Activated B cell treated with CpG ODN at 0.5 μM for 24 hours (primary cell): ENCODE measurements around the gene GRIK1. TPM values are rescaled to one million over a fixed set of nuclear protein-coding genes. Genes with fewer than 3 reads are reported as not detected.

Source experiments
- ATAC-seq: fragments of 200-7000 bp; cut with Tn5 transposase; one replicate; pipeline ENCODE4 v1.10.0; 2021; ENCODE audit warnings: low read depth, mild to moderate bottlenecking, moderate library complexity
- CTCF ChIA-PET: fragments of 350-600 bp; sonication (Branson Sonifier 250); formaldehyde crosslinking; loops from one replicate; lab custom pipeline; 2021; ENCODE audit warnings: antibody characterized with exemption; lab: Charles Lee
- POLR2A ChIA-PET: fragments of 350-600 bp; sonication (Branson Sonifier 250); formaldehyde crosslinking; loops from one replicate; lab custom pipeline; 2021; ENCODE audit warnings: antibody characterized with exemption; lab: Charles Lee
- DNase-seq: peaks from one replicate; pipeline ENCODE4 v3.0.0; 2022
- H3K27ac Mint-ChIP-seq: one replicate; pipeline ENCODE4 v1.8.0; 2020; ENCODE audit warnings: mixed read lengths
- H3K27me3 Mint-ChIP-seq: one replicate; pipeline ENCODE4 v1.8.0; 2021; ENCODE audit warnings: mixed read lengths
- H3K36me3 Mint-ChIP-seq: one replicate; pipeline ENCODE4 v1.8.0; 2021; ENCODE audit warnings: low read depth, mixed read lengths
- H3K4me1 Mint-ChIP-seq: one replicate; pipeline ENCODE4 v1.8.0; 2021; ENCODE audit warnings: mixed read lengths
- H3K4me3 Mint-ChIP-seq: one replicate; pipeline ENCODE4 v1.8.0; 2020; ENCODE audit warnings: mild to moderate bottlenecking, mixed read lengths
- H3K9me3 Mint-ChIP-seq: one replicate; pipeline ENCODE4 v1.8.0; 2020; ENCODE audit warnings: mixed read lengths
- CTCF ChIP-seq: fragments of 200-600 bp; IDR thresholded peaks from one replicate; pipeline ENCODE4 v1.8.0; 2022; ENCODE audit warnings: antibody characterized with exemption, mild to moderate bottlenecking
- intact Hi-C: fragments of 100-400 bp; cut with micrococcal nuclease; formaldehyde crosslinking; loops from one replicate; pipeline ENCODE4 v1.15.1; 2024
- total RNA-seq: library from RNA; stranded (reverse); gene quantifications from 2 replicates; pipeline ENCODE4 v1.2.3, GENCODE V29; 2022

The GRIK1 gene
- not detected in 2 replicates for total RNA-seq

- Mint-ChIP-seq H3K4me1 (no peaks in the 10 kb centered on the region), H3K27ac (no peak within 1 kb of the TSS), H3K9me3 (peaks cover 3% of the 10 kb centered on the region), H3K27me3 (peaks cover 21% of the 10 kb centered on the region), H3K4me3 (no peak within 1 kb of the TSS), H3K36me3 (no peaks in the 10 kb centered on the region)
- ATAC-seq (no peak), DNase-seq (no peak)
- TF ChIP-seq CTCF, result no peak
- intact Hi-C loops, result no loop called here
- ChIA-PET CTCF (no interaction called here), POLR2A (no interaction called here)
Observed at GRCh38 chr21:29939924-29940275, at the start of gene GRIK1. Gene GRIK1 (minus strand): TSS chr21:29939996.

GRCh38 chr21:29987762-29988161 lies 48.0 kb upstream of the GRIK1 start:
- Mint-ChIP-seq H3K9me3 (peaks cover 17% of the 10 kb centered on the region), H3K36me3 (no peaks in the 10 kb centered on the region), H3K27me3 (no peaks in the 10 kb centered on the region), H3K27ac (no peak overlapping the region), H3K4me1 (no peaks in the 10 kb centered on the region), H3K4me3 (no peak overlapping the region)
- ChIA-PET CTCF (no interaction called here), POLR2A (no interaction called here)
- TF ChIP-seq CTCF, result no peak
- ATAC-seq, result no peak
- intact Hi-C loops, result no loop called here
- DNase-seq, result no peak

GRCh38 chr21:29985866-29986265 lies 46.1 kb upstream of the GRIK1 start:
- Mint-ChIP-seq H3K4me1 (no peaks in the 10 kb centered on the region), H3K27me3 (no peaks in the 10 kb centered on the region), H3K4me3 (no peak overlapping the region), H3K9me3 (peaks cover 17% of the 10 kb centered on the region), H3K27ac (no peak overlapping the region), H3K36me3 (no peaks in the 10 kb centered on the region)
- TF ChIP-seq CTCF, result no peak
- ATAC-seq (no peak), DNase-seq (no peak)
- ChIA-PET CTCF (no interaction called here), POLR2A (no interaction called here)
- intact Hi-C loops, result no loop called here

GRCh38 chr21:29979043-29979442 lies 39.2 kb upstream of the GRIK1 start:
- Mint-ChIP-seq H3K4me1 (no peaks in the 10 kb centered on the region), H3K4me3 (no peak overlapping the region), H3K36me3 (no peaks in the 10 kb centered on the region), H3K27ac (no peak overlapping the region), H3K27me3 (no peaks in the 10 kb centered on the region), H3K9me3 (peaks cover 3% of the 10 kb centered on the region)
- intact Hi-C loops, result no loop called here
- CTCF ChIA-PET, result interaction anchor here (0.6 kb wide), 1 partner anchor 494 kb away, joined by 3 read pairs; no protein-coding TSS in a partner anchor
- TF ChIP-seq CTCF, result no peak
- no peak for ATAC-seq
- DNase-seq, result no peak
- POLR2A ChIA-PET, result no interaction called here

GRCh38 chr21:29975776-29976175 lies 36.0 kb upstream of the GRIK1 start:
- ChIA-PET POLR2A (no interaction called here), CTCF (no interaction called here)
- H3K4me1 Mint-ChIP-seq, result no peaks in the 10 kb centered on the region
- H3K36me3 Mint-ChIP-seq, result no peaks in the 10 kb centered on the region
- H3K27me3 Mint-ChIP-seq, result no peaks in the 10 kb centered on the region
- peaks cover 3% of the 10 kb centered on the region for H3K9me3 Mint-ChIP-seq
- intact Hi-C loops, result no loop called here
- H3K27ac Mint-ChIP-seq, result no peak overlapping the region
- H3K4me3 Mint-ChIP-seq, result no peak overlapping the region
- DNase-seq, result no peak
- TF ChIP-seq CTCF, result no peak
- ATAC-seq, result no peak
